ENCODE data around the gene SMIM14. TPM values are rescaled to one million over a fixed set of nuclear protein-coding genes. Genes with fewer than 3 reads are reported as not detected.

SMIM14 gene
- total and polyA plus RNA-seq, 9 of the 15 experiments (the other 6 are each of a cell fraction or from before 2014, with no cell fraction given), result 0.98 to 3.7 (median 2.2) TPM

GRCh38 chr4:39638354-39639239, at the start of gene SMIM14 (continued):
- TF ChIP-seq AFF1 (IDR thresholded peaks at IDR 0.05; ENCODE audit: low read depth in 1 of 2, partially characterized antibody in 2 of 2) (no peak), NCOA4 (IDR thresholded peaks at IDR 0.05; ENCODE audit: partially characterized antibody) (no peak), ZBTB8A (IDR thresholded peaks at IDR 0.05; ENCODE audit: partially characterized antibody) (no peak), XRCC3 (IDR thresholded peaks at IDR 0.05) (no peak), HMBOX1 (IDR thresholded peaks at IDR 0.05) (no peak; the same call in 1 of the 2 replicates), ZNF384 (IDR thresholded peaks at IDR 0.05; ENCODE audit: low read depth, low read length) (no peak), CEBPB (tag; IDR thresholded peaks at IDR 0.05) (peak; percentile 99), PTRF (tag; IDR thresholded peaks at IDR 0.05) (no peak), TSHZ1 (CRISPR knock-in tag; IDR thresholded peaks at IDR 0.05) (no peak)

Data from K562 (cell line).